ENCODE data around the gene OR6K2.
"Not testable (repeated sequence)": the region's sequence is repeated elsewhere in the genome, so short reads cannot be mapped to it uniquely, and the experiment has no call there.

The OR6K2 gene, protein sequence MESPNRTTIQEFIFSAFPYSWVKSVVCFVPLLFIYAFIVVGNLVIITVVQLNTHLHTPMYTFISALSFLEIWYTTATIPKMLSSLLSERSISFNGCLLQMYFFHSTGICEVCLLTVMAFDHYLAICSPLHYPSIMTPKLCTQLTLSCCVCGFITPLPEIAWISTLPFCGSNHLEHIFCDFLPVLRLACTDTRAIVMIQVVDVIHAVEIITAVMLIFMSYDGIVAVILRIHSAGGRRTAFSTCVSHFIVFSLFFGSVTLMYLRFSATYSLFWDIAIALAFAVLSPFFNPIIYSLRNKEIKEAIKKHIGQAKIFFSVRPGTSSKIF

DNA sequence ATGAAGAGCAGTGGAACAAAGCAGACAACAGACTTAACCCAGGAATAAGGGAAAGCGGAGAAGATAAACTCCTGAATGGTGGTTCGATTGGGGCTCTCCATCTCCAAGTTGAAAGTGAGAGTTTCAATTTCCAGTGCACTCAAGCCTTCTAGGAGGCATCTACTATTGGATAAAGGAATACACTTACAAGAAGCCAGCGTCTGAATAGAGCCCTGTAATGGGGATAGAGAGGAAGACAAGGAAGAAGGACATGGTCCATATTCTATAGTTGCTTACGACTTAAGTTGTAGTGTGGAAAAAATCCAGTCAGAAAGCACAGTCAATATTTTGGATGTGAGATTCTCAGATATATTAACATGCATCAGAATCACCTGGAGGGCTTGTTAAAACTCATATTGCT, at the start of gene OR6K2:
Gene OR6K2, minus strand, starts transcription at position 101 of the 400 bp plus-strand sequence. Its CDS starts 0 bp downstream, at position 101.
- no peak for DNase-seq

DNA sequence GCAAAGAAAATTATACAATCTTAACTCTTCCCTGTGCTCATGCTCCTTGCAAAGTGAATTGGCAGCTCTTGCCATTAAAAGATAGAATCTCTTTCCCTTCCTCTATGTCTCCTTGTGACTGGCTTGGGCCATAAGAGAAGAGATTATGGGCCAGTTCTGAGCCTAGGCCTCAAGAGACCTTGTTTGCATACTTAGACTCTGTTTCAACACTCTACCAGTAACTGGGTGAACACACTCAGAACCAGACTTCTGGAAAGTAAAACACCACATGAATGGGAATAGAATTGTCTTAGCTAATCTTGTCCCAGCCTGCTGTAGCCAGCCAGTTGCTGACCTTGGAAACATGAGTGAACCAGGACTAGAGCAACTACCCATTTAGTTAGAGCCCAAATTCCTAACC, 35.4 kb upstream of the OR6K2 start:
- DNase-seq: no peak

- DNase-seq: no peak
These were observed 32.1 kb upstream of the OR6K2 start for GRCh38 chr1:158732524-158732923.

DNA sequence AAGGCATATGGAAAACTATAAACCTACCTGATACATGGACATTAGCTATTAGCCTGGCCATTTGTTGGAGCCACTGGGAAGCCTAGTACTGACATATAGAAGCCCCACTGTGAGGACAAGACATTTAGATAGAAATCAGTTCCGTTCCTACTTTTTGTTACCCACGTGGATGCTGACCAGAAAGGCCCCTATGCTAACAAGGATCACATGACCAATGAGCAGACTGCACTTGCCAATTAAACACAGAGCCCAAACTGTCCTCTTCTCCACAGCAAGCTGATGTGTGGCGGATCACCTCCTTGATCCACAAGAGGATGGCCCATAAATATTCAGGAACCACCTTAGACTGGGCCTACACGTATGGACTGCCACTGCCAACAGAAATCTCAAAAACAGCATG, 31.3 kb upstream of the OR6K2 start:
- no peak for DNase-seq

DNA sequence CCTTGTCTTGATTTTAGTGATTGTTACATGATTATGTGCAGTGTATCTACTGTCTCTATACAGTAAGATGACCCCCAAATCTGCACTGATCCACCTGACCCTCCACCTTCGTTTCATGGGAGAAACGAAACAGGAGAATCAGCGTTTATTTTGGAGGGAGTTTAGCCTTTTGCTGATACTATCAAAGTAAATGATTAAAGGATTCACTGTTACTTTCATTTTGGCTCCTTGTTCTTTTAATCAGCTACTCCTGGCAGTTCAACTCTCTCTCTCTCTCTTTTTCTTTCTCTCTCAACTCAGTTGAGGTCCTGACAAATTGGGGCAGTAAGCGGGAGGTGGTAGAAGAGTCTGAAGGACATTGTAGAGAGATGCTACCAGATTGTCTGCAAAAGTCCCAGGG, 30.0 kb upstream of the OR6K2 start:
- DNase-seq: no peak

DNA sequence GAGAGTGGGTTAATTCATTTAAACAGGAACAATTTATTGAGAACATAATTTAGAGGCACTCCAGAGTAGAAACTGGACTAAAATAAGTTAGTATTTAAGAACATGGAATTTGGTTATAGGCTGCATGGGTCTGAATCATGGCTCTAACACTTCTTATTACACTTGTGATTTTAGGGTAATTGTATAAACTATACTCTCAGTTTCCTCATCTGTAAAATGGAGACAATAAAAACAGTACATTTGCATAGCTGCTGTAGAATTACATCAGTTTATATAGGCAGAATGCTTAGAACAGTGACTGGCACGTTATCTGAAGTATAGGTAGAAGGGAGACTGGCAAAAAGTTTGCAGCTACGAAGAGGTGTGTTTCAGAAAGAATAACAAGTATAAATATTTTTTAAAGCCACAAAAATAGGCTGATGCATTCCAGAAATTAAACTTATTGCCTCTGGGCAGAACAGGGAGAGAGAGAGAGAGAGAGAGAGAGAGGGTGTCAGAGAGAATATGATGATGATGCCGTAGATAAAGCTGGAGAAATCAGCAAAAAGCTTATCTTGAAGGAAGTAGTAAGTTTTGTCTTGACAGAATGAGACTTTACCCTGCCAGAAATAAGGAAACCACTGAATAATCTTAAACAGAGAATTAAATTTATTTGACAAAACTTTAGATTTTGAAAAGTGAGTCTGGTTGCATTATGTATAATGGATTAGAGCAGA, 28.2 kb upstream of the OR6K2 start:
- no peak for DNase-seq

- no peak for DNase-seq
These were observed 24.0 kb upstream of the OR6K2 start for GRCh38 chr1:158724442-158724841.

GRCh38 chr1:158720620-158721019, 20.2 kb upstream of the OR6K2 start, which contains the start of gene OR6K3:
OR6K3 (minus strand) TSS chr1:158720720; CDS start chr1:158718115, 2,605 bp downstream.
- no peak for DNase-seq

GRCh38 chr1:158719664-158720063, 19.2 kb upstream of the OR6K2 start:
- DNase-seq: no peak

DNA sequence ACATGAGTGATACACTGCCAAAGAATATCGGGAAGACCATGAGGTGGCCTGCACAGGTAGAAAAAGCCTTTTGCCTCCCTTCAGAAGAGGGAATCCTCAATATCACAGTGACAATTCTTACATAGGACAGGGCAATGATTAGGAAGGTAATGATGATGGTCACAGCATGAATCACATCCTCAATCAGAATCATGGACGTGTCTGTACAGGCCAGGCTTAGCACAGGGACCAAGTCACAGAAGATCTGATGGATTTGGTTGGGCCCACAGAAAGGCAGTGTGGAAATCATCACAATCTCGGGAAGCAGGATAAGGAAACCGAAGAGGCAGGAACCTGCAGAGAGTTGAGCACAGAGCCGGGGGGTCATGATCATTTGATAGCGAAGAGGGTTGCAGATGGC, 16.9 kb upstream of the OR6K2 start:
- DNase-seq: no peak

DNA sequence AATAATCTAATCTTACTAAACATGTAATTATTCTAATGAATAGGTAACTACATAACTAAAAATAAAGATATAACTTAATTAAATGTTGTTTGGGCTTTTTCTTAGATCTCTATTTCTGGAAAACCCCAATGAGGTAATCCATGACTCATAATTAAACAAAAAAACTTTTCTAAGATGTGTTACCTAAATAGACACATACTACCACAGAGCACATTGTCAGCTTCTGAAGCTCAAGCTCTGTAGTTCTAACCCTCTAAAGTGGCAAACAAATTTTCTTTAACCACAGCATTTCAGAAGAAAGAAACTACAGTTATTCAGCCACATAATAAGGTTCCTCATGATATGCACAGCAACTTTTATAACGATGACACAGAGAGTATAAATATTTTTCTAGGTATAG, 15.9 kb upstream of the OR6K2 start:
- DNase-seq: no peak

GRCh38 chr1:158714754-158715153, 14.3 kb upstream of the OR6K2 start:
- DNase-seq: no peak

GRCh38 chr1:158711098-158711497, 10.6 kb upstream of the OR6K2 start:
- no peak for DNase-seq

DNA sequence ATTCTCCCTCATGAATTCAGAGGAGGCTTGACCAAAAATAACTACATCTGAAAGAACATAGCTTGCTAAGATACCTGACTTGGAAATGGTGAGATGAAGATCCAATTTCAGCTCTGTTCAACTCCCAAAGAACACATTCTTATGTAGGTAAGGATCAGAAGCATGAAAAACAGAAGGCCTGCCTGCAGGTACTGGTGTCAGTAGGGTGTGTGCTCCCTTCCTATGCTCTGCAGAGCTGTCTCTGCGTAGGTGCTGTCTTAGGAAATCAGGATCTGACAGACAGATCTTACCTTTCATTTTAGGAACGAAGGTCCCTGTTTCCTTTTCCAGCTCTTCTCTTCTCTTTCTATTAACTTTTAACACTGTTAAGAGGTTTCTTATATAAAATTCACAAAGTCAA, 5.6 kb upstream of the OR6K2 start:
- no peak for DNase-seq

DNA sequence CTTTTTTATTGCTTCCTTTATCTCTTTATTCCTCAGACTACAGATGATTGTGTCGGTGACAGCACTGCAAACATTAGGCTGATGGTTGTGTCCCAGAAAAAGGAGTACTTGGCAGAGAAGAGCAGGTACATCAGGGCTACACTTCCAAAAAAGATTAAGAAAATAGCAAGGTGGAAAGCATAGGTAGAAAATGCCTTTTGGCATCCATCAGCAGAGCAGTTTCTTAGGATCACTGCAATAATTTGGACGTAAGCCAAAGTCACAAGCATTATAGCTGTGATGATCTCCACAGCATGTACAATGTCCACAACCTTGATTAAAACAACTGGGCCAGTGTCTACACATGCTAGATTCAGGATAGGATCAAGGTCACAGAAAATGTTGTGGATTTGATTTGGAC, 5.9 kb downstream of the OR6K2 start:
- no peak for DNase-seq

DNA sequence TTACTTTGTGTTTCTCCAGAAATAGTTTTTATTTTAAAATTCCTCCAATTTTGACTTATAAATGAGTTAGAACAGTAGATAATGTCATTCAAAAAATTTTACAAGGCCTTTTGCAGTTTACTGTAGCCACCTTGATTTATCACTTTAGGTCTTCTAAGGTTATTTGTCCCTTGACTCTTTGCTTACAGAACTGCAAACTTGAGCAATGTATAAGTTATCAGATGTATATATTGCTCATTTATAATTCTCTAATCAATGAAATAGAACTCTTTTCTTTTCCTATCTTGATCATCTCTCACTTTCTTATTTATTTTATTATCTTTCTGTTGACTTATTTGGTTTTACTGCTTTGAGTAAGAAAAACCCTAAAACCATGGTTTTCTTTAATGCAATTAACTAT, 8.1 kb downstream of the OR6K2 start:
- no peak for DNase-seq

GRCh38 chr1:158691907-158692306, 8.5 kb downstream of the OR6K2 start:
- no peak for DNase-seq

DNA sequence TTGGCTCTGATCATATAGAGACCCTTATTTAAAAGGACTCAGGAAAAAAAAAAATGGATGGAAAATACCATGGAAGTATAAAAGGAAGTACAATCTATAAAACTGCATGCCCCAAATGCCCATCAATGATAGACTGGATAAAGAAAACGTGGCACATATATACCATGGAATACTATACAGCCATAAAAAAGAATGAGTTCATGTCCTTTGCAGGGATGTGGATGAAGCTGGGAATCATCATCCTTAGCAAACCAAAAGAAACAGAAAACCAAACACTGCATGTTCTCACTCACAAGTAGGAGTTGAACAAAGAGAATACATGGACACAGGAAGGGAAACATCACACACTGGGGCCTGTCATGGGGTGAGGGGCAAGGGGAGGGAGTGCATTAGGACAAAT, 9.3 kb downstream of the OR6K2 start:
- not testable (repeated sequence) for DNase-seq

DNA sequence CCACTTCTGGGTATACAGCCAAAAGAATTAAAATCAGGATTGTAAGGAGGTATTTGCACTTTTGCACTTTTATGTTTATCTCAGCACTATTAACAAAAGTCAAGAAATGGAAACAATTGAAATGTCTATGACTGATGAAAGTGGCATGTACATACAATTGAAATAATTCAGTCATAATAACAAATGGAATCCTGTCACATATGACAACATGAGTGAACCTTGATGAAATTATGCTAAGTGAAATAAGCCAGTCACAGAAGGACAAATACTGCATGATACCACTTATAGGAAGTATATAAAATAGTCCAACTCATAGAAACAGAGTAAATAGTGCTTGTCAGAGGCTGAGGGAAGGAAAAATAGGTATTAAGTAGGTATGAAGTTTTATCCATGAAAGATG, 10.6 kb downstream of the OR6K2 start:
- DNase-seq: no peak

GRCh38 chr1:158689110-158689509, 11.3 kb downstream of the OR6K2 start:
- DNase-seq: no peak

DNA sequence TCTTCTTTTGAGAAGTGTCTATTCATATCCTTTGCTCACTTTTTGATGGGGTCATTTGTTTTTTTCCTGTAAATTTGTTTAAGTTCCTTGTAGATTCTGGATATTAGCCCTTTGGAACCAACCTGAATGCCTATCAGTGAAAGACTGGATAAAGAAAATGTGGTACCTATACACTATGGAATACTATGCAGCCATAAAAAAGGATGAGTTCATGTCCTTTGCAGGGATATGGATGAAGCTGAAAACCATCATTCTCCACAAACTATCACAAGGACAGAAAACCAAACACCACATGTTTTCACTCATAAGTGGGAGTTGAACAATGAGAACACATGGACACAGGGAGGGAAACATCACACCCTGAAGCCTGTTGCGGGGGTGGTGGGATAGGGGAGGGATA, 12.1 kb downstream of the OR6K2 start:
- not testable (repeated sequence) for DNase-seq

DNA sequence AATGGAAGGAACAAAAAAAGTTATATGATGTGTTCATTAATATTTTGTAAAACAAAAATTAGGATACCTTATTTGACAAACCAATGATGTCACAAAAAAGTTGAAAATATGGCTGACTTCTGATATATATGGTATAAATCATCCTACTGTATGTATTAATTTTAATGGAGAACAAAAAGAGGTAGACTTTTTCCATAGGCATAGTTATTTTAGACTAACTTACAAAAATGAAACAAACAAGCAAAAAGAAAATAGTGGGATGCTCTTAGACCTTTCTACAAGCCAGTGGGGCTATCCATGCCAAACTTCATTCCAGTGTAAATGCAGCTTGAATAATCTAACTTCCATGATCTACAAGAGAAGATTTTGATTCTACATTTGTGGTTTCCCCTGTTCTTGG, 13.4 kb downstream of the OR6K2 start:
- no peak for DNase-seq

- no peak for DNase-seq
These were observed 14.1 kb downstream of the OR6K2 start, which contains the start of gene SPTA1 for GRCh38 chr1:158686111-158687009. SPTA1 (minus strand) TSS chr1:158686715; CDS start chr1:158686517, 198 bp downstream.

Data from left hindlimb (tissue), 1 donor.